ENCODE measurements around the gene PPID.
"Not testable (repeated sequence)": the region's sequence is repeated elsewhere in the genome, so short reads cannot be mapped to it uniquely, and the experiment has no call there.

Gene PPID

GRCh38 chr4:158666892-158667291, 56.3 kb downstream of the PPID start:
- no peak for DNase-seq (ENCODE audit: low read depth)

- DNase-seq (ENCODE audit: low read depth), result no peak
Measured at GRCh38 chr4:158664806-158665205, 58.4 kb downstream of the PPID start.

- not testable (repeated sequence) for DNase-seq (ENCODE audit: low read depth)
Measured at GRCh38 chr4:158663707-158664625, 59.2 kb downstream of the PPID start.

- DNase-seq (ENCODE audit: low read depth), result not testable (repeated sequence)
Measured at GRCh38 chr4:158663255-158663654, 59.9 kb downstream of the PPID start.
